ENCODE results near the gene PTPRD.

PTPRD gene

DNA sequence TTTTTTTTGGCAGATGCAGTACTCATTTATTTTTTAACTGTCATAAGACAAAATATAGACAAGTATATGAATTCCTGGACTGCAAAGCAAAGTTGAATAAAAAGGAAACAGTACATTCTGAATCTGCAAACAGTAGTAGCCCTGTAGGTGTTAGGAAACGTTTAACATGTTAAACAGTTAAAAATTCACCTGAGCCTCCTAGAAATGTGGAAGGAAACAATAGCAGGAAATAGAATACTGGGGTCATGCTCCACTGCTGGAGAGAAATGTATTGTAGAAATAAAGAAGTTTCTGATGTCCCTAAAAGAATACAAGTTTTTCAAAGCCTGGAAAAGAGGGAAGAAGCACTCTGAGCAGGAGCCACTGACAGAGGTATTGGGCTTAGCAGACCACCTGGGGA is 866.0 kb downstream of the PTPRD start:
- no peak for DNase-seq

DNA sequence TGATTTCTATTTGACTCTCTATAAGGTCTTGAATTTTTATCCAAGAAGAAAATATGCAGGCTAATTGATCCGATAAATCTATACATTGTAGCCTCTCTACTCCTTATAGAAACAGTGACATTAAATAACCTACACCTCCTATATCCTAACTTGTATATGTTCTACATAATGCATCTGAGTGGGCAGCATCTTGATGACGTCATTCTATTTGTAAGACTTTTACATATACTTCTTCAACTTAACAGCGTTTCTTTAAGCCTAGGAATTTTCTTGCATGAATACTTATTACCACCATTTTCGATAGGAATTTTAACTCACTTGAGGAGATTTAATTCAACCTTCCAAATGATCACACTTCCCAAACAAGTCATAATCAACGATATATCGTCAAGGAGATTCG is 869.0 kb downstream of the PTPRD start:
- DNase-seq: no peak

DNA sequence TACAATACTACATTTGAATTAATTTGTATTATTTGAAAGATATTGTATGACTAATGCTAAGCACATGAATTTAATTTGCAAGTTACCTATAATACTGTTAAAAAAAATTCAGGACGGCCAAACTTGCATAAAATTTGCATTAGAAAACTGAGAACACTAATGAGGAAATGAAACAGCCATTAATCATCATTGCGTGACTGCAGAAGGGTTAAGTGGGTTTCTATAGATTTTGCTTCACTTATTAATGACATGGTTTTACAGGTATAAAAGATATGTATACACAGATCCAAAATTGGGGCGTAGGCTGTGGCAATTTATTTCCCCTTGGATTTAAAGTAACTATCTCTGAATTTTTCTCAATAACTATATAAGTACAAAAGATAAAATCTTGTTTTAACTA is 882.6 kb downstream of the PTPRD start:
- no peak for DNase-seq

DNA sequence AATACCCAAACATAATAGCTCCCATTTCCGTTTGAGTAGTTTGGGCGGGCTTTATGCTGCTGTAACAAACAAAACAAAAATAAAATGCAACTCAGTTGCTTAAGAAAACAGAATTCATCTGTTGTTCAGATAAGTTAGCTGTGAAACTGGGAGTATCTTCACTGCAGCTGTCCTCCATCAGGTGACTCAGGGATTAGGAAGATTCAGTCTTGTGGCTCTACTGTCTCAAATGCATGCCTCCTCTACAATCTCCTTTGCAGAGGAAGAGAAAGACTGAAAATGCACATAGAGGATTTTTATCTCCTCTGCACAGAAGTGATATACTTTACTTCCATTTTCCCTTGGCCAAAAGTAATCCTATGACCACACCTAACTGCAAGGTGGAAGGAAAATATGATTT is 883.7 kb downstream of the PTPRD start:
- no peak for DNase-seq

DNA sequence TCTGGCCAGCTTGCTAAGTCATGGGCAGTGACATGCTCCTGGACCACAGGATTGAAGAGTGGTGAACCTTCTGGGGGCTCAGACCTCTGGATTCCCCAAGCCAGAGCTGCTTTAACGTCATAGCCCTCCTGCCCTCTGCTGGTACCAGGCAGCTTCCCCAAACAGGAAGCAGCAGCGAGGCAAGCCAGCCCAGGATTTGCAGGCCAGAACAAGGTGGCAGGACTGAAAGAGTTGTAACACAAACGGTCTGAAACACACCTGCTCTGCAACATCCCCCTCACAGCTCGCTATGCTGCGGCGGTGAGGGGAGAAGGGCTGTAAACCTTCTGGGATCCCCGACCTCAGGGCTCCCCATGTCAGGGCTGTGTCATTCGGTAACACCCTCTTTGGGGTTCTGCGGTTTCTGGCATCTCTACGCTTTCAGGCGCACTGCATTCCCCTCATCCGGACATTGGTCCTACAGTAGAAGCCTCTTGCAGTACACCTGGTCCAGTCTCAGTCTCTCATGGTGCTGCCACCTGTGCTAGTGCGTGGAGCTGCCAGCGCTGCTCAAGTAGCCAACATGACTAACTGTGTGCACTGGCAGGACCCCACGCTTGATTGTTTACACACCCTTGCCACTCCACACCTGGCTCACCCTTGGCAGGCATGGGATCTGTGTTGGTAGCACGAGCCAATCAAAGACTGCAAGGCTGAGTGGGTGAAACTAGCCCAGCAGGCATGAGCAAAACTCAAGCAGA is 893.3 kb downstream of the PTPRD start:
- no peak for DNase-seq

DNA sequence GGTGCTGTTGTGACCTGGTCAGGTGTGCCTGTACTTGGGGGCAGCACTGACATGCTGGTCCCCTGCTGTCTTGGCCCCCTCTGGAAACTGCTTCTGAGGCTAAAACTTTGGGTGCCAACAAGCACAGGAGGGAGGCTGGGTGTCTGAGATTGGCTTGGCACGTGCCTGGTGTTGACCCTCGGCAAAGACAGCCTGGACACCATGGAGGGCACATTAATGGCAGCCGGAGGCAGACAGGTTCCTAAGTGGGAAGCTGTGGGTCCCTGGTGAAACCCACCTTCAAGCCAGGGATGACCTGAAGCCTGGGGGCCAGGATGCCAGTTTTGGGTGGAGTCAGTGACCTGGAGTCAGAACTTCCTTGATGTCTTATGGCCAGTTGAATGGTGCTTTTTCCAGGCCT is 894.1 kb downstream of the PTPRD start:
- no peak for DNase-seq

DNA sequence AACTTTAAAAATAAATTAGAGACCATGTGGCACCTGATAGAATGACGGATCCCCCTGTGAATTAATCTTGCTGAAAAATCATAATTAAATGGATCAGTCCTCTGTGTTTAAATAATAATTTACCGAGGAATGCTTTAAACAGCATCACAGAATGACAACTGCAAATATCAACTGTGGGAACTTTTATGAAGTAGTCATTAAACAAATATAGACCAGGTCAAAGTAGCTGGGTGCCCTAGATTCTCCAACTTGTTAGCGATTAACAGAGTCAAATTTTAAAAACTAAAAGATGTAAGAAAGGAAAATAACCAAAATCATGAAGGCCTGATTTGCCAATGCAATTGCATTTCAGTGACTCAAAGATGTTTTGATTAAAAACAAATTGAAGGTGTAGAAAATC is 933.4 kb downstream of the PTPRD start:
- DNase-seq: no peak

DNA sequence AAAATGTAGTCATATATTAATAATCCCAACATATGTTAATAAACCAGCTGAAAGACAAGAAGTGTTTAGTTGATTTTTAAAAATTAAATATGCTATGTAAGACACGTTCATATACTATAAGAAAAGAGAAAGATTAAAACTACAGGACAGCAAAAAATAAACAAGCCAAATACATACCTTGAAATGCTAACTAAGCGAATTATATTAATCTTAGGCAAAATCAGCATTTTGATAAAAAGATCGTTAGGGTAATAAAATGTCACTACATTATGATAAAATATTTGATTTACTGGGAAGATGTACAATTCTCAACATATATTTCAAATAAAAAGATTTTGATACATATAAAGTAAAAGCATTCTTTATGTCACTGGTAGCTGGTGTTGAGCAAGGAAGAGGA is 938.3 kb downstream of the PTPRD start:
- no peak for DNase-seq

DNA sequence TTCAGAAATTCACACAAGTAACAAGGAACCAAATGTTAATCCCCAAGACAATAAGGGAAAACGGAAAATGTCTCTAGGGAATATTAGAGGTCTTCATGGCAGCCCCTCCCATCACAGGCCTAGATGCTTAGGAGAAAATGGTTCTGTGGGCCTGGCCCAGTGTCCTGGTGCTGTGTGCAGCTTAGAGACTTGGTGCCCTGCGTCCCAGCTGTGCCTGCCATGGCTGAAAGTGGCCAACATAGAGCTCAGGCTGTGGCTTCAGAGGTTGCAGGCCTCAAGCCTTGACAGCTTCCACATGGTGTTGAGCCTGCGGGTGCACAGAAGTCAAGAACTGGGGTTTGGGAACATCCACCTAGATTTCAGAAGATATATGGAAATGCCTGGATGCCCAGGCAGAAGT is 942.3 kb downstream of the PTPRD start:
- DNase-seq: no peak

DNA sequence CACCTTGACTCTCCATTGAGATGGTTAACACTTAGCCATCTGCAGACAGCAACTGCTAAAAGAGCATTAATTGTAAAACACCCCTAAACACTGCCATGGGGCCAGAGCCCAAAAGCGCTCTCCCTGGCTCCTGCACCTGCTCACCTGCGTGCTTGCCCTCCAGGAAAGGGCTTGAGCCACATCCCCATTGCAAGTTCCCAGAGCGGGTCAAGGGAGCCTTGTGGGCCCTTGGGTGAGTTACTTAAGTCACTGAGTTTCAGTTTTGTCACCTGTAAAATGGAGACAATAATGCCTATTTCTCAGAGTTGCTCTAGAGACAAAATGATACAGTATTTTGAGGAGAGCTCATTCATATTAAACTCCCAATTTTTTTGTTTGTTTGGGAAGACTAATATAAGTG is 967.8 kb downstream of the PTPRD start:
- no peak for DNase-seq

DNA sequence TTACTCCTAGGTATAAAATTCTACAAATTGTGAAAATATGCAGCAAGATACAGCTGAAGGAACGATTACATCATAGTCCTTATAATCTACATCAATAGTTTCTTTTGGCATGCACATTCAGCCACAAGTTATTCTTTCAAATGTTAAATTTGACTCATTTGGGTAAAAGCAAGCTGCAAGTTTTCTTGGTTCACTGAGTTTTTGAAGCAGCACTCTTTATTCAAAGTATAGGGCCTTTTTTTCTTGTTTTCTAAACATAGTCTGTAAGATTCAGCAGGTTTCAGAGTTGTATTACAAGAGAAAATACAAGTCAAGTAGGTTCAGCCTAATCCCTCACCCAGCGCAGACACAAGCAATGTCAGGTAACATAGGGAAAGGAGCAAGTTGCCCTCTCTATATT is 981.5 kb downstream of the PTPRD start:
- no peak for DNase-seq

DNA sequence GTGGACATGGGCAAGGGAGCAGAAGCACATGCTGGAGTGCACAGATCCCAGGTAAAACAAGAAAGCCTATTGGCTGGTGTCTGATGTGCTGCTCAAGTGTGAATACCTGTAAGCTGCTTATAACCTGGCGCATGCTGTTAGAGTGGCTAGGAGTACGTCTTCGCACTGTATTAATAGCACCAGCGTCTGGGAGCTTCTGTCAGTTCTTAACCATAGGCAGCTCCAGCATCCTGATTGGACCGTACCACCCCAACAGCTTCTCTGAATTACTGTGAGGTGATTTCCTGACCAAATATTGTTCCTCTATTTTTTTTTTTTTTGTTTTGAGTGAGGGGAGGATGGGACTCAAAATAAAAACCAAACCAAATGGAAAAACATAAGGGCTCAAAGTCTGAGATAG is 987.6 kb downstream of the PTPRD start:
- no peak for DNase-seq

DNA sequence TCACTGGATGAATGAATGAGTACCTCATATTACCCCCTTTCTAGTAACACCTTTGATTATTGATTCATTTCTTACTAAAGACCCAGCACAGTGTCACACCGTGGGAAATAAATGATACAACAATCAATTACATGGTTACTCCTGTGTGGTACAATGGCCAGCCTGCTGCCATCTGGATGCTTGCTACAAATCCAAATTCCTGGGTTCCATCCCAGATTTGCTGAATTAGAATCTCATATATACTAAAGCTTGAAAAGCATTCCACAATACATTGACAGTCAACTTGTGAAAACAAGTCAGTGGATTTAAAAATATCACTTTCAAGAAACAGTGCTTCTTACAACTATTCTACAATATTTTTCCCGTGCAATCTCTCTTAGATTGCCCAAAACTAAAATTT is 989.3 kb downstream of the PTPRD start:
- DNase-seq: no peak

DNA sequence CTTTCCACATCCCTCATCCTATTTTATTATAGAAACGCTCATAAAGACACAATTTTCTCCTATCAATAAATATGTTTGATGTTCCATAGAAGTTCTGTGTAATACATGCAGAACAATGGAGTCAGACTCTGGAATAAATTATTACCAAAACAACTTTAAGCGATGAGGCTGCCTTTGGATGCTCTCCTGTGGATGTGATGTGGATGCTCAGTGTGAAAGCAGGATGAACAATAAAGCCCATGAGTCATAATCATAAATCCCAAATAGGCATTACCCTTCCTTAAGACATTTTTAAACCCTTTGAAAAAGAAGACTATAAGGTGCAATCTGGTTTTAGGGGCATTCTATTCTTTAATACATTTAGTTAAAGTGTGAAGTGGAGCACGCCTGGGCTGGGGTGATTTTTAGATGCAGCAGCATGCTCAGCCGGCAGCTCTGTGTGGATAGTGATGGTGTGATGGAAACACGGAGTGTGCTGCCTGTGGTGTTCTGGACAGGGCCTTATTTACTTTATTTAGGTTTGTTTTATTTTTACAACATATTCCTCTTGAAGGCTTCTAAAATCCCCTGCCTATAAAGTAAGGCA is 991.4 kb downstream of the PTPRD start:
- DNase-seq: no peak

DNA sequence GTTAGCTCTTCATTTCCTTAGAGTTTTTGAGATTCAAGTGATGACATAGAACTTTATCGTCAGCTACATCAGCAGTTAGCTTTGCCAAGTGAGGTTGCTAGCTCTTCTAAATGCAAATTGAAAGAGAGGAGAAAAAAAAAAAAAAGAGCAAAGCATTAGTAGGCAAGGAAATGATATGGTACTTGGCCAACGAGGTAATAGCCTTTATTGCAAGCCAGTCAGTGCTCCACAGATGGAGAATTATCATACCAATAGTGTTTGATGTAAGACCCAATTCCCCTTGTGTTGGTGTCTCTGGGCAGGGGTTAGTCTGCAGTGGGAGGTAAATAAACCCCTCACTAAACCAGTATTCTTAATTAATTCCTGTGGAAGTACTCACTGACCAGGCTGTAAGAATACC is 992.1 kb downstream of the PTPRD start:
- DNase-seq: no peak

DNA sequence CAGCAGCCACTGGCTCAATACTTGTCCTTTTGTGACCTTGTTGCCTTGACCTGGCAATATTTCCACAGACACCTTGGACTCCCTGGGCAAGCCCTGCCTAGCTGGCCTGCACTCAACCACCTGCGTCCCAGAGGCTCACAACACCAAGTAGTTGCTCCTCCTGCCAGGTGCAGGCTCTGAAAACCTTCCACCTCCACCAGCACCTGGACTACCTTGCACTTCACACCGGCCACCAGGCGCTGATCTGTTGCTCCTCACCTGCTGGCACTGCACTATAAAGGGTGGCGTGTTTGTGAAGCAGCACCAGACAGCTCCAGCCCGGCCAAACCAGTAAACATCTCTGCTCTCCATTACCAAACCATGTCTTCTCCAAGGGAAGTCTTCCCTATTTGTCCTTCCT is 997.7 kb downstream of the PTPRD start:
- no peak for DNase-seq

DNA sequence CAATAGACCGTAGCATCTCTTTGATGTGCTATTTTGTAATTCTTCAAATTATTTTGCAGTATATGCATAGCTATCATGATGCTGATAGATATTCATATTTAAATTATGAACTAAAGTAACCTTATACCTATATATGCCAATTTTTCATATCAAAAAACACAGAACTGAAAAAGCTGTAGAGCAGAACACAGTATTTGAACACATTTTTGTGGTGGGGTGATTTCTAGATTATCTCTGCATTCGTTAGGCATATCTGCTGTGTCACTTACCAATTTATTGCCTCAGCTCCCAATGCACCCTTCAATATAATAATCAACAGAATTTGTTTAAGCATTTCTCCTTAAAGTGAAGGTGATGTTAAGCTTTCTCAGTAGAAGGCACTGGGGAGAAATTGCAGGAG is 998.2 kb downstream of the PTPRD start:
- DNase-seq: no peak

DNA sequence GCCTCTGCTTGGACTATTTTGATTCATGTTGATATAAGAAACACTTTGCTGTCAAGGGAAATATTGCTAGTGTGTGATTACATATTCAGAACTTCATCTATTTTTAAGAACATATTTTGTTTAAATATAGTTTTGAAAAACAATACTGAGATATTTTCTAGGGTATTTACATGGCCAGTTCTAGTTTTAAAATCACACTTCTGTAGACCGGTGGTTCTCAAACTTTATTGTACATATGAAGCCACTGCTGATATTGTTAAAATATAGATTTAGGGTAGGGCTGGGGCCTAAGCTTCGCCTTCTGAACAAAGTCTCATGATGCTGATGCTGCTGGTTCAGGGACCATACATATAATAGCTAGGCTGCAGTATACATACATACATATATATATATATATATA is 1000.0 kb downstream of the PTPRD start:
- DNase-seq: no peak

DNA sequence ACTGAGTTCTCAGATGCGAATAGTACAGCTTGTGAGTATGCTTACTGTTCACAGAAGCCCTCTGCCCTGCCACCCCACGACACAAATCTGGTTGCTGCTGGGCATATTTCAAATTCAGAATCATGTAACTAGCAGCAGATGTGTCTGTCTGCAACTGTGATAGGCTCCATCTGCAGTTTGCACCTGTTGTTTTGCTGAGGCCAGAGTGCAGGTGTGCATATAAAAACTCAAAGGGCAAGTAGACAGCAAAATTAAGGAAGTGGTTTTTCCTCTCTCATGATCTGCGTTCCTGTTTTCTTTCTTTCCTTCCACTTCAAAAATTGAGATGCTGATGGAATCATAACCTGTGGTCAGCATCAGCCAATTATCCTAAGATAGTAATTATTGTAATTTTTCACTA is 1000.5 kb downstream of the PTPRD start:
- no peak for DNase-seq

DNA sequence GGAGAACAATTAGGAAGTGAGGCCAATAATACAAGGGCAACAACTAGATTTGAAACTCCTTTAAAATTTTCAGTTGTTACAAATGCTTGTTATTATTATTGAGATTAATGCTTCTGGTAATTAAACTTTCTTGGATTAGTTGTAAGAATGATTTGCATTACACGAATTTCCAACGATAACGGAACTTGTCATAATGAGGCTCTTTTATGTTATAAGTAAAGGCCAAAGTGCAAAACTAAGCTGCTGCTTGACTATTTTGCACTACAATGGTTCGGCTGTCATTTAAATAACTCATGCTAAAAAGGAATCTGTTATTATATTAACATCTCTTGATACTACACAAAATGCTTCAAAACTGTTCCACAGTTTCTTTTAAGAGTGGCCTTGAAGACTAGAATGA is 1007.1 kb downstream of the PTPRD start:
- DNase-seq: no peak

DNA sequence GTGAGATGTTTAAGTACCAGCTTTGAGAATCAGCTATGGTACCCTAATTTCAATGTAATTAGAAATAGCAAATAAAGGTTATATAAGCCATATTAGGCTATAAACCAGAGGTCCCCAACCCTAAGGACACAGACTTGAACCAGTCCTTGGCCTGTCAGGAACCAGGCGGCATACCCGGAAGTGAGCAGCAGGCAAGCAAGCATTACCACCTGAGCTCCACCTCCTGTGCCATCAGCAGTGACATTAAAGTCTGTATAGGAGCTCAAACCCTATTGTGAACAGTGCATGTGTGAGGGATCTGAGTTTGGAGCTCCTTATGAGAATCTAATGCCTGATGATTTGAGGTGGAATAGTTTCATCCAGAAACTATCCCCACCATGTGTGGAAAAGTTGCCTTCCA is 1009.5 kb downstream of the PTPRD start:
- DNase-seq: no peak

DNA sequence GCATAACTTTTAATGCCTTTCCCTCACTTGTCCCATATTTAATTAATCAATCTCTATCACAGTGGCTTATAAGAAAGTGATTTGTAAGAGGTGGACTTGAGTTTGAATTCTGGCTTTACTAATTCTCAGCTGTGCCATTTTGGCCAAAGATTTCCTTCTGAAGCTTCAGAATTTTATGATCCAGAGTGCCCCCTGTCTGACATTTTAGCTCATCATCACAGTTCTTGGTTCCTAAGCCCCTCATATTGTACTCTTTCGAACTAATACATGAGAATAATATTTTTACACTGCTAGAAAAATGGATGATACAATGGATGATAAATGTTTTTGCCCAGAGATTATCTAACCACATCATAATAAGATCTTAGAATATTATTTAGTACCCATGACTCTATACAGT is 1014.1 kb downstream of the PTPRD start:
- no peak for DNase-seq

DNA sequence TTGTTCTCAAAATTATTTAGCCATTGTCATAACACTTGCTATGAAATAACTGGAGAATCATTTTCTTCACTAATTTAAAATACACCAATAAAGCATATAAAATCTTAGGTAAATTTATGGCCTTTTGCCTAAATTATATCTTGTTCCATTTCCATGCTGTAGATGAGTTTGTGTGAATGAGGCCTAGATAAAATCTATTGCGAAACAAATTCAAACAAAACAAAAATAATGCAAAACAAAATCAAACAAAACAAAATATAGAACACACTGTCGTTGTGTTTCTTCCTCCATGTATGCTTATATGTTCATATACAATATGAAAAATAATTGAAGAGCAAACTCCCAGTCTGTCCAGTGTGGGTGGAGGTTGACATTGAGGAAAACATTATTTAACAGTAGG is 1020.7 kb downstream of the PTPRD start:
- DNase-seq: no peak

DNA sequence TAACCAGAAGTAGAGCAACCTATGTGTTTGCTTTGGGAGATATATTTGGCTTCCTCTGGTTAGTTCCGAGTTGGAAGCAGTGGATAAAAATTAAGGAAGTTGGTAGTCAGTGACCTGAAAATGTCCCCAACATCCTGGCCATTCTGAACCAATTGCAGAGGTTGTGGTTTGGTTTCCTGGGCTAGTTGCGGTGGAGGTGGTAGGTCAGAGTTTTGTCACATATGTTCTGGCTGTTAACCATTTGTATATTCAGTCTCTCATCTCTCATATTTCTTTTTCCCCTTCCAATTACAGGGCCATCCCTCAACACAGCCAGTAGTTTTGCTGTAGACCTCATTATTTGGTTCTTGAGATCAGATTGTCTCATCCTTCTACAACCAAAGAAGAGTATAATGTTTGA is 1026.9 kb downstream of the PTPRD start:
- no peak for DNase-seq

DNA sequence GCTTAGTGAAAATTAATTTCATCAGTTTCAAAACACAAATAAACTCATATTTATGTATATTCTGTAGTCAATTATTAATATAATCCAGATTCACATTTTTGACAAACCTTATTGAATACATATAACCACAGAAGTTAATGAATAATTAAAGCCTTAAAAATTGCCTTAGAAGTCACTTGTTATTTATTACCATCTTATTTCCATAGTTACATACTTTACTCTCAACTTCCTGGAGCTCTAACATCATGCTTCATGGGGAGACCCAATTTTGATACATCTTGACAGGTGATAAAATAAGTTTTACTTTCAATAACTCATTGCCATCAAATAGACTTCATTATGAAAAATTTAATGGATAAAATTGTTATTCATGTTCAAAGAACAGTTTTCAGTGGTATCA is 1038.7 kb downstream of the PTPRD start:
- no peak for DNase-seq

All from effector CD8-positive, alpha-beta T cell (primary cell).